ENCODE results near the gene GIPR. TPM values are rescaled to one million over a fixed set of nuclear protein-coding genes. Genes with fewer than 3 reads are reported as not detected.

GIPR gene
- total and polyA plus RNA-seq, 11 donors: 0.64 to 8.1 (median 4.8) TPM

GRCh38 chr19:45676851-45677263, 8.8 kb downstream of the GIPR start:
- no peaks in the 10 kb centered on the region for H3K9me3 ChIP-seq
- WGBS, 4 donors: 8 to 18% (median 11%) methylated on average over 14 to 28 of the region's 28 CpGs
- H3K4me3 ChIP-seq: peak overlapping the region in 10 of 12 donors; percentile 5 to 47 (median 34)
- H3K27me3 ChIP-seq: peaks cover 10 to 46% (median 27%) of the 10 kb centered on the region in 9 donors
- no peak for DNase-seq
- H3K4me1 ChIP-seq: peaks cover 0 to 32% (median 14%) of the 10 kb centered on the region in 12 donors
- no peak overlapping the region for H3K27ac ChIP-seq
- peak in 2 of 4 donors; percentile 5 to 8 for ATAC-seq
- no peak for TF ChIP-seq POLR2A (IDR thresholded peaks at IDR 0.05)
- no peak for TF ChIP-seq CTCF (IDR thresholded peaks at IDR 0.05)
- H3K36me3 ChIP-seq: no peaks in the 10 kb centered on the region
- intact Hi-C loops (cut with DNase I): no loop called here

DNA sequence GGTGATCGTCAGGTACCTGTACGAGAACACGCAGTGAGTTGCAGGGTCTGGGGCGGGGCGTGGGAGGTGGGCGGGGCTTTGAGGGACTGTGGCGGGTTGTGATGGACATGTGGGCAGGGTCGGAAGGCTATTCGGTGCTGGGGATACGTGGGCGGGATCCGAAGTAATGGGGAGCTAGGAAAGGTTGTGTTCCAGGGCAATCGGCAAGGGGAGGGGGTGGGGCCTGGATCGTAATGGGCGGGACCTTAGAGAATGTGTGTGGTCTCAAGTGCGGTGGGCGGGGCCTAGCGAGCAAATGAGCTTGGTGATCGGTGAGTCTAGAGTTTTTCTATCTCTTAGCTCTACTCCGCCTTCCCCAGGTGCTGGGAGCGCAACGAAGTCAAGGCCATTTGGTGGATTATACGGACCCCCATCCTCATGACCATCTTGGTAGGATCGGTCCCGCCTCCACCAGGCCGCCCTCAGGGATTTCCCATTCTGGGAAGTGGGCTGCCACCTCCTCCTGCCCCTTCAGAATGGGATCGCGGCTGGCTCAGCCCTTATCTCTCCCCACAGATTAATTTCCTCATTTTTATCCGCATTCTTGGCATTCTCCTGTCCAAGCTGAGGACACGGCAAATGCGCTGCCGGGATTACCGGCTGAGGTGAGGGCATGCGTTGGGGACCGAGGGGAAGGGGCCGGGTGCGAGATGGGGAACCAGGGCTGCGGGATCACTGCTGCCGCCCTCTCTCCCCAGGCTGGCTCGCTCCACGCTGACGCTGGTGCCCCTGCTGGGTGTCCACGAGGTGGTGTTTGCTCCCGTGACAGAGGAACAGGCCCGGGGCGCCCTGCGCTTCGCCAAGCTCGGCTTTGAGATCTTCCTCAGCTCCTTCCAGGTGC, 9.6 kb downstream of the GIPR start:
- H3K4me1 ChIP-seq: peaks cover 0 to 35% (median 15%) of the 10 kb centered on the region in 12 donors
- TF ChIP-seq CTCF (IDR thresholded peaks at IDR 0.05) (peak in 1 of 12 donors; percentile 5), POLR2A (IDR thresholded peaks at IDR 0.05) (no peak)
- intact Hi-C loops (cut with DNase I): no loop called here
- H3K27me3 ChIP-seq: peaks cover 10 to 42% (median 27%) of the 10 kb centered on the region in 9 donors
- peak in 3 of 4 donors; percentile 46 to 62 (median 53) for ATAC-seq
- WGBS, 4 donors: 9 to 17% (median 12%) methylated on average over 42 to 49 of the region's 49 CpGs
- no peaks in the 10 kb centered on the region for H3K9me3 ChIP-seq
- H3K27ac ChIP-seq: no peak overlapping the region
- H3K4me3 ChIP-seq: peak overlapping the region in 10 of 12 donors; percentile 5 to 47 (median 34)
- DNase-seq: peak; percentile 43 to 77 (median 70)
- no peaks in the 10 kb centered on the region for H3K36me3 ChIP-seq

DNA sequence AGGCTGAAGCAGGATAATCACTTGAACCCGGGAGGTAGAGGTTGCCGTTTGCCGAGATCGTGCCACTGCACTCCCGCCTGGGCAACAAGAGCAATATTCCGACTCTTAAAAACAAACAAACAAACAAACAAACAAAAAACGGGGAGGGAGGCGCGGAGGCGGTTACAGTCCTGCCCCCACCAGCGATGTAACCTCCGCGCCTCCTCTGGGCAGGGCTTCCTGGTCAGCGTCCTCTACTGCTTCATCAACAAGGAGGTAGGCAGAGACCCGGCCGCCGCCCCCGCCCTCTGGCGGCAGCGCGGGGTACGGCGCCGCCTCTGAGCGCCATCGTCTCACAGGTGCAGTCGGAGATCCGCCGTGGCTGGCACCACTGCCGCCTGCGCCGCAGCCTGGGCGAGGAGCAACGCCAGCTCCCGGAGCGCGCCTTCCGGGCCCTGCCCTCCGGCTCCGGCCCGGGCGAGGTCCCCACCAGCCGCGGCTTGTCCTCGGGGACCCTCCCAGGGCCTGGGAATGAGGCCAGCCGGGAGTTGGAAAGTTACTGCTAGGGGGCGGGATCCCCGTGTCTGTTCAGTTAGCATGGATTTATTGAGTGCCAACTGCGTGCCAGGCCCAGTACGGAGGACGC, 13.5 kb downstream of the GIPR start:
- Histone ChIP-seq H3K4me1 (peaks cover 0 to 33% (median 15%) of the 10 kb centered on the region in 12 donors), H3K4me3 (peak overlapping the region; percentile 3 to 55 (median 47)), H3K36me3 (peaks cover 0 to 31% (median 16%) of the 10 kb centered on the region in 9 donors), H3K27me3 (peaks cover 10 to 33% (median 27%) of the 10 kb centered on the region in 9 donors), H3K9me3 (no peaks in the 10 kb centered on the region), H3K27ac (peak overlapping the region in 11 of 12 donors; percentile 29 to 82 (median 61))
- ATAC-seq (peak; percentile 86 to 91 (median 88)), DNase-seq (peak; percentile 78 to 91 (median 86))
- intact Hi-C loops (cut with DNase I): loop anchor here in 1 of 10 donors (2.0 to 5.0 kb wide), 2 partner anchors 75 to 159 kb away; no protein-coding TSS in a partner anchor
- 3 to 5% (median 4%) methylated on average over 27 to 51 of the region's 51 CpGs for WGBS, 4 donors
- TF ChIP-seq CTCF (IDR thresholded peaks at IDR 0.05) (peak; percentile 91 to 99 (median 98)), POLR2A (IDR thresholded peaks at IDR 0.05) (peak in 1 of 2 donors; percentile 42)

All from heart left ventricle (tissue), 16 donors.